Cerebellar nuclear complex (tissue), 1 donor: ENCODE results near the gene S100A7.
"Not testable (repeated sequence)": the region's sequence is repeated elsewhere in the genome, so short reads cannot be mapped to it uniquely, and the experiment has no call there.

Experiments used
- DNase-seq, 2 experiments: peaks; one replicate each; lab custom pipeline; 2025; lab: John Stamatoyannopoulos, UW

S100A7 gene

DNA sequence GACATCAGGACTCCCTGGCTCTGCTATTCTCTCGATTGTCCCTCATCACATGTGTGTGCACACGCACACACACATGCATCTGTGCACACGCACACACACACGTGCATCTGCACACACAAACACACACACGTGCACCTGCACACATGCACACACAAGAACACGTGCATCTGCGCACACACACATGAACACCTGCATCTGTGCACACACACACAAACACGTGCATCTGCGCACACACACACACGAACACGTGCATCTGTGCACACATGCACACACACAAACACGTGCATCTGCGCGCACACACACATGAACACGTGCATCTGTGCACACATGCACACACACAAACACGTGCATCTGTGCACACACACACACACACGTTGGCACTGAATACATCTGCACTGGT lies 29.4 kb downstream of the S100A7 start:
- no peak for DNase-seq

GRCh38 chr1:153430561-153430960 lies 29.9 kb downstream of the S100A7 start:
- DNase-seq, result no peak

- no peak for DNase-seq
Observed at GRCh38 chr1:153430166-153430553, 30.3 kb downstream of the S100A7 start.

GRCh38 chr1:153429266-153430165 lies 30.9 kb downstream of the S100A7 start:
- no peak for DNase-seq

- DNase-seq, result no peak
Observed at GRCh38 chr1:153428791-153429190, 31.7 kb downstream of the S100A7 start.

- no peak for DNase-seq
Observed at GRCh38 chr1:153428073-153428638, 32.3 kb downstream of the S100A7 start.

DNA sequence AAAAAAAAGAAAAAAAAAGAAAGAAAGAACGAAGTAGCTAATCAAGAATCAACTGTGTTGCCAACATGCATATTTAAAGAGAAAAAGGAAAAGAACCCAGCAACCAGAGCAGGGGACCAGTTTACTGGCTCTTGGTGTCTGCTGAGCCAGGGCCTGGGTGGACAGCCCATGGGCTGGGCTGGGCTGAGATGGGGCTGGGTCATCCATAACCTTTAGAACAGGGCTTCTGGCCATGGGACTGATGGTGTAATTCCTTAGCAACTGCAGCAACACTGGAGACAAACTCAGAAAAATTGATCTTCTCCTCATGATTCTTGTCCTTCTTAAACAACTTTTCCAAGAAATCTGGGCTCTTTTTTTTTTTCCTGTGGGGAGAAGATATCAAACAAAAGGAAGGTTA lies 33.6 kb downstream of the S100A7 start:
- DNase-seq, result no peak

GRCh38 chr1:153422450-153423068 lies 37.9 kb downstream of the S100A7 start:
- DNase-seq, result no peak

DNA sequence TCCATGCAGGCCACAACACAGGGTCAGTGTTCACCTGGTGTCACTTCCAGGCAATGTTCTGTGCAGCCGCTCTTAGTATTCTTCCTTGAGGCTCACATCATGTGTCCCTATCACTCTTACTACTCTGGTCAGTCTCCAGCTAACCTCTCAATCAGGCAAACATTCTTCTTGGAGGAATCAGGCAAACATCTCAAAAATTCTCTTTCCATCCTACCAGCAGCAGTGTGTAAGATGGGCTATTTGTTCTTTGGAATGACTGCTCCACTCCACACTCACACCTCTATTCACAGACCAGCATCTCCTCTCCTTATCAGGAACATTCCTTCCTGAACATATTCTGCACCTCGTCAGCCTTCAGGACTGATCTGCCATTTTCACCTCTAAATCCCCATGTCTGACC lies 40.1 kb downstream of the S100A7 start:
- no peak for DNase-seq

- not testable (repeated sequence) for DNase-seq
Observed at GRCh38 chr1:153419436-153419793, 41.0 kb downstream of the S100A7 start.

GRCh38 chr1:153418758-153419435 lies 41.6 kb downstream of the S100A7 start:
- not testable (repeated sequence) for DNase-seq

DNA sequence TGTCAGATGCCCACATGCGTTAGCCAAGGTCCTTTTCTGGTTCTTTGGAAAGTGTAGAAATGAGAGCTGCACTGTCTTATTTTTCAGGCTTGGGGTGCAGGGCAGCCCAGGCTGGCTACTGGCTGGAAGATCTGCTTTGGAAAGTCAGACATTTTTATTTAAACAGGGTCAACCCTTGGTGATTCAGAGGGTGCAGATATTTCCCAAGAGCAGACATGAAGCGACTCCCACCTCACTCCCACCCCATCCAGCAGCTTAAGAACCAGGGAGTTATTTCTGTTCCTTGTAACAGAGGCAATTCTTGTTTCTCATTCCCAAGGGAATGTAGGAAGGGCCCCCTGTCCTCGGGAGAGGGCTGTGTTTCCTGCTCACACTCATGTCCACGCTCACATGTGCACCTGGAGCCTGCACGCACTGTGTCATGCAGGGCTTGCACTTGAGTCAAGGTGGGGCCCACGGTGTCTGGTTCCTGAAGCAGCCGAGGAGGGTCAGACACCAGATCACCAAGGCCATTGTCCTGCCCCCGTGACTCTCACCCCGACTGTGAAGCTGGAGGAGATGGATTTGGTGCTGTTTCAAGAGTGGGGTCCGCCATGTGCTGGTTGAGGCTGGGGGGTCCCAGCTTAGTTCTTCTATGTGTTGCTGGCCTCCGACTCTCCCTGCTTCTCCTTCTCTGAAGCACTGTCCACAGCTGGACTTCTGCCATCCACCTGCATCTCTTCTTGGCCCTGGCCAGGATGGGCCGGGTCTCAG lies 43.1 kb downstream of the S100A7 start:
- no peak for DNase-seq

GRCh38 chr1:153415850-153416570 lies 44.4 kb downstream of the S100A7 start, which contains the start of gene S100A7A:
TSS of gene S100A7A (plus strand) at chr1:153416520. CDS start at chr1:153418083, 1,563 bp downstream.
- DNase-seq, result no peak

GRCh38 chr1:153413961-153414360 lies 46.5 kb downstream of the S100A7 start:
- DNase-seq, result not testable (repeated sequence)
